Activated naive CD8-positive, alpha-beta T cell treated with anti-CD3 and anti-CD28 coated beads for 36 hours (primary cell): Measurements from ENCODE around the gene VAV1. TPM values are rescaled to one million over a fixed set of nuclear protein-coding genes. Genes with fewer than 3 reads are reported as not detected.
A peak's percentile ranks its signal among the peaks of the same experiment; 100 is the strongest.
"Not testable (repeated sequence)": the region's sequence is repeated elsewhere in the genome, so short reads cannot be mapped to it uniquely, and the experiment has no call there.

Source experiments
- DNase-seq: peaks from one replicate; pipeline ENCODE4 v3.0.0; 2021
- H3K27ac Mint-ChIP-seq: one replicate; pipeline ENCODE4 v1.8.0; 2022; ENCODE audit warnings: mild to moderate bottlenecking, moderate library complexity, mixed read lengths
- H3K27me3 Mint-ChIP-seq: one replicate; pipeline ENCODE4 v1.8.0; 2022; ENCODE audit warnings: mild to moderate bottlenecking, mixed read lengths
- H3K36me3 Mint-ChIP-seq: one replicate; pipeline ENCODE4 v1.8.0; 2021; ENCODE audit warnings: mild to moderate bottlenecking, mixed read lengths
- H3K4me1 Mint-ChIP-seq: one replicate; pipeline ENCODE4 v1.8.0; 2021; ENCODE audit warnings: mixed read lengths
- H3K4me3 Mint-ChIP-seq: one replicate; pipeline ENCODE4 v1.8.0; 2022; ENCODE audit warnings: mild to moderate bottlenecking, moderate library complexity, mixed read lengths
- H3K9me3 Mint-ChIP-seq: one replicate; pipeline ENCODE4 v1.8.0; 2022; ENCODE audit warnings: mixed read lengths
- total RNA-seq, 2 experiments: library from RNA; stranded (reverse); gene quantifications; one replicate each; pipeline ENCODE4 v1.2.3, GENCODE V29; 2021

The VAV1 gene
- total RNA-seq, 2 experiments from 2014 or later = 65.2 to 65.7 TPM

DNA sequence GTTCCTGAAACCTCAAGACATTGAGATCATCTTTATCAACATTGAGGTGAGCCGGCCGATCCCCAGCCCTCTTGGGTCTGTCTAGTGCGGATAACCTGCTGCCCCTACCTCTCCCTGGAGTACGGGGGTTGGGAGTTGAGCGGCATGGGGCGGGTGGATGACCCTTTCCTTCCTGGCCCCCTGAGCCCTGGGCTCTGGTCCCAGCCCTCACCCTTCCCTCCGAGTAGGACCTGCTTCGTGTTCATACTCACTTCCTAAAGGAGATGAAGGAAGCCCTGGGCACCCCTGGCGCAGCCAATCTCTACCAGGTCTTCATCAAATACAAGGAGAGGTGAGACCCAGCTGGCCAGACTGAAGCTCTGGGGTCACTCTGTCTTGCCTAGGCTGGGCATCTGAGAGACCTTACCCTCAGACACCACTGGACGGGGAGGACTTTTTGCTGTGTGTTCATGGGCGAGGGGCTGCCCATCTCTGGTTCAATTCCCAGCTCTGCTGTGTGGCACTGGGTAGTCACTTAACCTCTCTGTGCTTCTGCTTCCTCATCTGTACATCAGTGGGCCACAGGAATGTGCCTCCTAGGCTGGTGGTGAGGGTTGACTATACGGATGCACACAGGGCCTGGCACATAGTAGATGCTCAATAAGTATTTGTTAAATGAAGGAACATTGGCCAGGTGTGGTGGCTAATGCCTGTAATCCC is 52.7 kb downstream of the VAV1 start:
- H3K27ac Mint-ChIP-seq = no peak overlapping the region
- H3K4me1 Mint-ChIP-seq = peaks cover 3% of the 10 kb centered on the region
- H3K36me3 Mint-ChIP-seq = peaks cover 59% of the 10 kb centered on the region
- H3K4me3 Mint-ChIP-seq = no peak overlapping the region
- H3K9me3 Mint-ChIP-seq = peaks cover 3% of the 10 kb centered on the region
- no peak for DNase-seq
- no peaks in the 10 kb centered on the region for H3K27me3 Mint-ChIP-seq

DNA sequence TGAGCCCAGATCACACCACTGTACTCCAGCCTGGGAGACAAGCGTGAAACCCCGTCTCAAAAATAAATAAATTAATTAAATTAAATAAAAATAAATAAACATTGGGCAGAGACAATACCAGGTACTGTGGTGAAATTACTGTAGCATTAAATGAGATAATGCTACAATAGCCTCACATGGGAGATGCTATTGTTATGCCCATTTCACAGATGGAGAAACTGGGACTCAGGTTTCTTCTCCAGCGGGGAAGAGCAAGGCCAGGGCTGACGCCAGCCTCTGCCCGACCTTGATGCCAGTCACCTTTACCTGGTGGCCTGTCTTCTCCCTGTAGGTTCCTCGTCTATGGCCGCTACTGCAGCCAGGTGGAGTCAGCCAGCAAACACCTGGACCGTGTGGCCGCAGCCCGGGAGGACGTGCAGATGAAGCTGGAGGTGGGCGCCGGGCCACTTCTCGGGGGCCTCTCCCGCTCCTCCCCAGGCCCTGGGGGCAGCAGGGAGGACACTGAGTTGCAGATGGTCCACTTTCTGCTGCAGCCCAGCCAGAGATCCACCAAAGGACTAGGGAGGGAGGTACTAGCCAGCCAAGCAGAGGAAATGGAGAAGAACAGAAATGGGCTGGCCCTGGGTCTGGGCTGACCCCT is 53.9 kb downstream of the VAV1 start:
- H3K4me1 Mint-ChIP-seq = peaks cover 3% of the 10 kb centered on the region
- H3K4me3 Mint-ChIP-seq = no peak overlapping the region
- no peak overlapping the region for H3K27ac Mint-ChIP-seq
- H3K9me3 Mint-ChIP-seq = no peaks in the 10 kb centered on the region
- H3K36me3 Mint-ChIP-seq = peaks cover 55% of the 10 kb centered on the region
- DNase-seq = no peak
- no peaks in the 10 kb centered on the region for H3K27me3 Mint-ChIP-seq

DNA sequence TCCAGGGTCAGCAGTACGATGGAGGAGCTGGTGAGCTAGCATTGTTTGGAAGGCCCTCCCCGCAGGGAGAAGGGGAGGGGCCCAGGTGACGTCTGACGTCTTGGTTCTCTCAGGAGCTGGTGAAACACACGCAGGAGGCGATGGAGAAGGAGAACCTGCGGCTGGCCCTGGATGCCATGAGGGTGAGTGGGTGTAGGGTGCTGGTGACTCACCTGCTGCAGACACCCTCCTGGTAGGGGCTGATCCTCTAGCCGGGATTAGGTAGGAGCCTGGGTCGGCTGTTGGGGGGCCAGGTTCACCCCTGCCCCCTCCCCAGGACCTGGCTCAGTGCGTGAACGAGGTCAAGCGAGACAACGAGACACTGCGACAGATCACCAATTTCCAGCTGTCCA is 55.8 kb downstream of the VAV1 start:
- no peak overlapping the region for H3K27ac Mint-ChIP-seq
- peaks cover 3% of the 10 kb centered on the region for H3K4me1 Mint-ChIP-seq
- H3K36me3 Mint-ChIP-seq = peaks cover 57% of the 10 kb centered on the region
- H3K4me3 Mint-ChIP-seq = no peak overlapping the region
- no peaks in the 10 kb centered on the region for H3K9me3 Mint-ChIP-seq
- DNase-seq = no peak
- H3K27me3 Mint-ChIP-seq = no peaks in the 10 kb centered on the region

DNA sequence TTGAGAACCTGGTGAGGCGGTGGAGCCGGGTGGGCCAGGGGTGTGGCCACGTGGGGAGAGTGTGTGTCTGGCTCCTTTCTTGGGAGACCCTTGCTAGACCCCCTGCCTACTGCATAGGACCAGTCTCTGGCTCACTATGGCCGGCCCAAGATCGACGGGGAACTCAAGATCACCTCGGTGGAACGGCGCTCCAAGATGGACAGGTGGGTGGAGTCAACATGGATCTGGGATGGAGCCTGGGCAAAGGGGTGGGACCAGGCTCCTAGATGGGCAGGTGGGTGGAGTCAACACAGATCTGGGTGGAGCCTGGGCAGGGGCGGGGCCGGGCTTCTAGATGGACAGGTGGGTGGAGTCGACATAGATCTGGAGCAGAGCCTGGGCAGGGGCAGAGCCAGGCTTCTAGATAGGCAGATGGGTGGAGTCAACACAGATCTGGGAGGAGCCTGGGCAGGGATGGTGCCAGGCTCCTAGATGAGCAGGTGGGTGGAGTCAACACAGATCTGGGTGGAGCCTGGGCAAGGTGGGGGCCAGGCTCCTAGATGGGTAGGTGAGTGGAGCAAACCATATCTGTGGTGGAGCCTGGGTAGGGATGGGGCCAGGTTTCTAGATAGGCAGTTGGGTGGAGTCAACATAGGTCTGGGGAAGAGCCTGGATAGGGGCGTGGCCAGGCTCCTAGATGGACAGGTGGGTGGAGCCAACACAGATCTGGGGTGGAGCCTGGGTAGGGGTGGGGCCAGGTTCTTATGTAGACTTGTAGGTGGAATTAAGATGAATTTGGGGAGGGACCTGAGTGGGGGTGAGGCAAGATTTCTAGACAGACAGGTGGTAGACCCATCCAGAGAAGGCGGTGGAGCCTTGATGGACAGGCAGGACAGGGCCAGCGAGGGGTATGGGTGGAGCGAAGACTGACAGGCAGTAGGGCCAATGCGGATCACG is 56.5 kb downstream of the VAV1 start:
- peak overlapping the region; percentile 17 for H3K27ac Mint-ChIP-seq
- H3K4me1 Mint-ChIP-seq = peaks cover 3% of the 10 kb centered on the region
- H3K9me3 Mint-ChIP-seq = no peaks in the 10 kb centered on the region
- H3K4me3 Mint-ChIP-seq = no peak overlapping the region
- peak; percentile 63 for DNase-seq
- no peaks in the 10 kb centered on the region for H3K27me3 Mint-ChIP-seq
- H3K36me3 Mint-ChIP-seq = peaks cover 60% of the 10 kb centered on the region

DNA sequence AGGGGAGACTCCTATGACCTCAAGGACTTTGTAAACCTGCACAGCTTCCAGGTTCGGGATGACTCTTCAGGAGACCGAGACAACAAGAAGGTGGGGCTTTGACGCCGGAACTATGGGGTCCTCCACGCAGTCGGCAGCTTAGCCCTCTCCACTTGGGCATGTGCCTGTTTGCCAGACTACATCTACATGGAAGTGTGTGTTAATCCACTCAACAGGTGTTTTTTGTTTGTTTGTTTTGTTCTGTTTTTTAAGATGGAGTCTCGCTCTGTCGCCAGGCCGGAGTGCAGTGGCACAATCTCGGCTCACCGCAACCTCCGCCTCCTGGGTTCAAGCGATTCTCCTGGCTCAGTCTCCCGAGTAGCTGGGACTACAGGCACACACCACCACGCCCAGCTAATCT is 57.3 kb downstream of the VAV1 start:
- H3K4me1 Mint-ChIP-seq, DNase-seq, H3K4me3 Mint-ChIP-seq, H3K27ac Mint-ChIP-seq, H3K27me3 Mint-ChIP-seq, H3K9me3 Mint-ChIP-seq: not testable (repeated sequence)
- H3K36me3 Mint-ChIP-seq = peaks cover 51% of the 10 kb centered on the region

DNA sequence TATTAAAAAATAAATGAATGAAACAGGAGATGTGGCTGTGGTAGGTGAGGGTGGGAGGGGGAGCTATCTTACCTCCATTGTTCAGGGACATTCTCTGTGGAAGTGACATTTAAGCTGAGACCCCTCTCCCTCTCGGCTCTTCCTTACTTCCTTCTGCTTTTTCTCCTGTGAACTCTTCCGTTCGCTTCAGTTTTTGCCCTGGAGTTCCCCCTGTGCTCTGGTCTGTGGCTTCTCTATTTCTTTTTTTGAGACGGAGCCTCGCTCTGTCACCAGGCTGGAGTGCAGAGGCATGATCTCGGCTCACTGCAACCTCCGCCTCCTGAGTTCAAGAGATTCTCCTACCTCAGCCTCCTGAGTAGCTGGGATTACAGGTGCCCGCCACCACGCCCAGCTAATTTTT is 58.6 kb downstream of the VAV1 start:
- not testable (repeated sequence) for H3K27me3 Mint-ChIP-seq, H3K4me3 Mint-ChIP-seq, DNase-seq, H3K9me3 Mint-ChIP-seq, H3K27ac Mint-ChIP-seq, H3K4me1 Mint-ChIP-seq
- H3K36me3 Mint-ChIP-seq = peaks cover 52% of the 10 kb centered on the region

DNA sequence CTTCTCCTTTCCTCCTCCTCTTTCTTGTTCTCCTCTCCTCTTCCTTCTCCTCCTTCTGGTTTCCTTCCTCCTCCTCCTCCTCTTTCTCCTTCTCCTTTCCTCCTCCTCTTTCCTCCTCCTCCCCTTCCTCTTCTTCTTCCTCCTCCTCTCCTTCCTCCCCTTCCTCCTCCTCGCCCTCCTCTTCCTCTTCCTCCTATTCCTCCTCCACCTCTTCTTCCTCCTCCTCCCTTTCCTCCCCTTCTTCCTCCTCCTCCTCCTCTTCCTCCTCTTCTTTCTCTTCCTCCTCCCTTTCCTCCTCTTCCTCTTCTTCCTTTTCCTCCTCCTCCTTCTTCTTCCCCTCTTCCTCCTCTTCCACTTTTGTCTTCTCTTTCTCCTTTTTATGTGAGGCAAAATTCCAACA is 59.9 kb downstream of the VAV1 start:
- Mint-ChIP-seq H3K4me3 (no peak overlapping the region), H3K27ac (peak overlapping the region; percentile 18), H3K27me3 (no peaks in the 10 kb centered on the region), H3K36me3 (peaks cover 59% of the 10 kb centered on the region), H3K9me3 (no peaks in the 10 kb centered on the region), H3K4me1 (peaks cover 16% of the 10 kb centered on the region)
- no peak for DNase-seq

DNA sequence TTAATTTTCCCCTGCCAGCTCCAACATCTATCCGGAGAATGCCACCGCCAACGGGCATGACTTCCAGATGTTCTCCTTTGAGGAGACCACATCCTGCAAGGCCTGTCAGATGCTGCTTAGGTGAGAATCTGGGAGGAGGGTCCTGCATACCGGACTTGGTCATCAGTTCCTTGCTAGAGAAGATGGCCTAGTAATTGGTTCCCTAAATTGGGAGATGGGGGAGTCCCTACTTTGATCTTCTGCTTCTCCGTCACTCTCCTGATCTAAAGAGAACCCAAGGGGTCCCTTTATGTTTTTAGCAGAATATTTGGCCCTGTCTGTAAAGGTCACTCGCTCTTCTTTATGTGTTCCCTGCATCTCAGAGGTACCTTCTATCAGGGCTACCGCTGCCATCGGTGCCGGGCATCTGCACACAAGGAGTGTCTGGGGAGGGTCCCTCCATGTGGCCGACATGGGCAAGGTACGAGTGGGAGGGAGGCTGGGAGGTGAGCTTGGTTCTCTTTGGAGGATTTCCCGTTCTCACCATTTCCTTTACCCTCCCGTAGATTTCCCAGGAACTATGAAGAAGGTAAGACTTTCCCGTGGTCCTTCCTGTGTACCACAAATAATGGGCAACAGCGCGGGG is 60.8 kb downstream of the VAV1 start:
- Mint-ChIP-seq H3K4me1 (peaks cover 24% of the 10 kb centered on the region), H3K9me3 (no peaks in the 10 kb centered on the region), H3K4me3 (no peak overlapping the region), H3K36me3 (peaks cover 60% of the 10 kb centered on the region), H3K27ac (no peak overlapping the region), H3K27me3 (no peaks in the 10 kb centered on the region)
- DNase-seq = no peak

DNA sequence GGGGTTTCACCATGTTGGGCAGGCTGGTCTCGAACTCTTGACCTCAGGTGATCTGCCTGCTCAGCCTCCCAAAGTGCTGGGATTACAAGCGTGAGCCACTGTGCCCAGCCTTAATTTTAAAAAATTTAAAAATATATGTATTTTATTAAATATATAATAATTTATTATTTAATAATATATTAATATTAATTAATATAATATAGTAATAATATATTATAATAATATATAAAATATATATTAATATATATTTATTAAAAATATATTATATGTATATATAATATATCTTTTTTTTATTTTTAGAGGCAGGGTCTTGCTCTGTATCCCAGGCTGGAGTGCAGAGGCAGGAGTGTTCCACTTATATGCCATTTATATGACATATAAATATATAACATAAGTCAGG is 61.9 kb downstream of the VAV1 start:
- no peak for DNase-seq
- Mint-ChIP-seq H3K4me3 (no peak overlapping the region), H3K4me1 (peaks cover 22% of the 10 kb centered on the region), H3K36me3 (peaks cover 52% of the 10 kb centered on the region), H3K27me3 (no peaks in the 10 kb centered on the region), H3K27ac (no peak overlapping the region), H3K9me3 (no peaks in the 10 kb centered on the region)

DNA sequence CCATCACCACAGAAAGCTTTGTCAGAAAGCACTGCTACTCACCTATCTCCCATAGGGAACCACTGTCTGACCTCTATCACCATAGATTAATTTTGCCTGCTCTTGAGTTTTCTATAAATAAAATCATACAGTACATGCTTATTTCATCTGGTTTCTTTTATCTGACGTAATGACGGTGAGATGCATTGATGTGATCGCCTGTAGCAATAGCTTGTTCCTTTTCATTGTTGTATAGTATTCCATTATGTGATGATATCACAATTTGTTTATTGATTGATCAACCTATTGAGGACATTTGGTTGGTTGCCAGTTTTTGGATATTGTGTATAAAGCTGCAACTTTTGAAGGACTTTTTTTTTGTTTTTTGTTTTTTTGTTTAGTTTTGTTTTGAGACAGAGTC is 63.0 kb downstream of the VAV1 start:
- DNase-seq = no peak
- no peak overlapping the region for H3K4me3 Mint-ChIP-seq
- peaks cover 22% of the 10 kb centered on the region for H3K4me1 Mint-ChIP-seq
- H3K36me3 Mint-ChIP-seq = peaks cover 49% of the 10 kb centered on the region
- H3K9me3 Mint-ChIP-seq = no peaks in the 10 kb centered on the region
- H3K27me3 Mint-ChIP-seq = no peaks in the 10 kb centered on the region
- H3K27ac Mint-ChIP-seq = peak overlapping the region; percentile 94

DNA sequence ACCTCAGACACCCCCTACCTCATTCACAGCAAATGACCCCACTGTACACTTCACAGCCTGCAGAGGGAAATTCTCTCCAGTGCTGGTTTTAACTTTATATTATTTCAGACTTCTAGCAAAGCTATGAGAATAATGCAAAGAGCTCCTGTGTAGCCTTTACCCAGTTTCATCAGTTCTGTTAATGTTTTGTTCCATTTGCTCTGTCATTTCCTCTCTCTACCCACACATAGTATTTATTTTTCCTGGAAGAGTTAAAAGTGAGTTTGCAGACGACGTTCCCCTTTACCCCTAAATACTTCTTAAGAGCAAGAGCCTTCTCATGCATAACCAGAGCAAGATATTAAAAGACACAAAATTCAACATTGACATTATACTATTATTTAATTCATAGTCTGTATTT is 65.0 kb downstream of the VAV1 start:
- peaks cover 47% of the 10 kb centered on the region for H3K36me3 Mint-ChIP-seq
- DNase-seq = no peak
- peak overlapping the region; percentile 94 for H3K27ac Mint-ChIP-seq
- no peaks in the 10 kb centered on the region for H3K9me3 Mint-ChIP-seq
- H3K4me3 Mint-ChIP-seq = peak overlapping the region; percentile 66
- peaks cover 22% of the 10 kb centered on the region for H3K4me1 Mint-ChIP-seq
- H3K27me3 Mint-ChIP-seq = no peaks in the 10 kb centered on the region

DNA sequence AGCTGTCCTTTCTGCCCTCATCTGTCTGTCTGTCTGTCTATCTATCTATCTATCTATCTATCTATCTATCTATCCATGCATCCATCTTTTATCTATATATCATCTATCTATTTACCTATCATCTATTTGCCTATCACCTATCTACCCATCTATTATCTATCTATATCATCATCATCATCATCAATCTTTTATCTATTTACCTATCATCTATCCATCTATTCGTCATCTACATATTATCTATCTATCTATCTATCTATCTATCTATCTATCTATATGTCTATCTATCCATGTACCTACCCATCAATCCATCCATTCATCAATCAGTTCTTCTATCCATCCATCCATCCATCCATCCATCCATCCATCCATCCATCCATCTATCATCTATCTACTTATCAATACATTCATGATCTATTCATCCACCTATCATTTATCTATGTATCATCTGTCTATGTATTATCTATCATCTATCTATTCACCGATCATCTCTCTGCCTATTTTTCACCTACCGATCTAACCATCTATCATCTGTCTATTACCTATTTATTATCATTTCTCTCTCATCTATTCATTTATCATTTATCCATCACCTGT is 65.7 kb downstream of the VAV1 start:
- H3K27me3 Mint-ChIP-seq = no peaks in the 10 kb centered on the region
- peaks cover 24% of the 10 kb centered on the region for H3K4me1 Mint-ChIP-seq
- DNase-seq = no peak
- H3K27ac Mint-ChIP-seq = peak overlapping the region; percentile 67
- peaks cover 43% of the 10 kb centered on the region for H3K36me3 Mint-ChIP-seq
- no peaks in the 10 kb centered on the region for H3K9me3 Mint-ChIP-seq
- no peak overlapping the region for H3K4me3 Mint-ChIP-seq

DNA sequence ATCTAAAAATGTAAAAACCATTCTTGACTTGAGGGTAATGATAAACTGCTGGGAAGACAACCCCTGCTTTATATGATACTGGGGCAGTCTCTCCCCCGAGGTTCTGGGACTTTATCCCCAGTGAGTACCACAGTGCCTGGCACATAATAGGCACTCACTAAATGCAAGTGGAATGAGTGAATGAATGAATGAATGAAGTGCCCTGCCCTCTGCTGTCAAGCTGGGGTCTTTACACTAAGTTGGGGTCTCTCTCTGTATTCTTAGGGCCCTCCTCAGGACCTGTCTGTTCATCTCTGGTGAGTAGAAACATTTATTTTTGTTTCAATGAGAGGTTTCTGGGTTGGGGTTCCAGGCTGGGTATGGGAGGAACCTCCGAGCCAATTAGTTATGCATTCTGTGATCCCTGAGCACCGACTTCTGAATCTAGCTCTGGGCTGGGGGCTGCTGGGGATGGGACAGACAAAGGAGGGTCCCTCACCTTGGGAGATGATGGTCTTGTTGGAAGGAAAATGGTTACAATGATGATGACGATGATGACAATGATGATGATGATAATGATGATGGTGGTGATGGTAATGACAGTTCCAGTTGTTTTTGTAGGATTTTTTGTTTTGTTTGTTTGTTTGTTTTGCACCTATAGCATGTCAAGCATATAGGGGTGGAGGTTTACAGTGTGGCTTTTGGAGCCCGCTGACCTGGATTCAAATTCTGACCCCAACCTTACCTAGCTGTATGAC is 70.5 kb downstream of the VAV1 start:
- Mint-ChIP-seq H3K4me3 (no peak overlapping the region), H3K9me3 (no peaks in the 10 kb centered on the region), H3K36me3 (peaks cover 15% of the 10 kb centered on the region), H3K27me3 (no peaks in the 10 kb centered on the region), H3K27ac (peak overlapping the region; percentile 58), H3K4me1 (peaks cover 11% of the 10 kb centered on the region)
- no peak for DNase-seq

DNA sequence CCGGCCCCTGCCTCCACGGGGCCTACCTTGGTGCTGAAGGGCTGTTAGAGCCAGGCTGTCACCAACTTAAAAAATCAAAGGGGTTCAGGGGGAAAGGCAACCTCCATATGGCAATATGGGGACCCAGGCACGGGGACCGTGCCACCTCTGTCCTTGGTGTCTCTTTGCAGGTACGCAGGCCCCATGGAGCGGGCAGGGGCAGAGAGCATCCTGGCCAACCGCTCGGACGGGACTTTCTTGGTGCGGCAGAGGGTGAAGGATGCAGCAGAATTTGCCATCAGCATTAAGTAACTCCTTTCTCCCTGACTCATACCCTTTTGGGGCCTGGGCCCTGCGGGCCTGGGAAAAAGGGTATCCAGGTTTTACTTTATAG is 75.3 kb downstream of the VAV1 start:
- DNase-seq = no peak
- Mint-ChIP-seq H3K9me3 (no peaks in the 10 kb centered on the region), H3K27me3 (no peaks in the 10 kb centered on the region), H3K4me3 (no peak overlapping the region), H3K4me1 (peaks cover 8% of the 10 kb centered on the region), H3K36me3 (peaks cover 13% of the 10 kb centered on the region), H3K27ac (no peak overlapping the region)
